ENCODE results near the gene UNC5A. TPM values are rescaled to one million over a fixed set of nuclear protein-coding genes. Genes with fewer than 3 reads are reported as not detected.

Gene UNC5A
- total RNA-seq, 1 experiment from 2014 or later, result 10.1 TPM

DNA sequence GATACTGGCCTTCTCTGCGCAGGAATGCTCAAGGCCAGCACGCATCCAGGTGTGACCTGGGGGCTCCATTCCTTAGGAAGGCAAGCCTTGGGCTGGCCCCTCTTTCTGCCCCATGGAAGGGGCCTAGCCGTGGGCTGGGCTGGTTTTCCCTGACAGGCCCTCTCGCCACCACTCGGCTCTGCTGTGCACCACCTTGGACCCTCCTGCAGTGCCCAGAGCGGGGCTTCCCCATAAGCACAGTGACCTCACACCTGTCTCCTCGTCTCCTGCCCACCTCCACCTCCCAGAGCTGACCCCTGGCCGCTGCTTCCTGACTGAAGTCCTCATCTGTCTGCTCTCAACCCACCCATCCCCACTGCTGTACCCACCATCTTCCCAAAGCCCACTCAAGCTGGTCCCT lies 21.1 kb downstream of the UNC5A start:
- intact Hi-C loops (cut with micrococcal nuclease), result no loop called here
- no peak for ATAC-seq
- Histone ChIP-seq H3K79me2 (ENCODE audit: insufficient read depth, low read length) (no peaks in the 10 kb centered on the region), H3K27me3 (ENCODE audit: insufficient read depth, low read length) (no peaks in the 10 kb centered on the region), H3K4me2 (ENCODE audit: low read length) (no peak overlapping the region), H2AFZ (ENCODE audit: low read depth, low read length, poor library complexity, severe bottlenecking) (no peak overlapping the region), H4K20me1 (ENCODE audit: insufficient read depth) (no peaks in the 10 kb centered on the region), H3K27ac (ENCODE audit: low read depth, low read length) (no peak overlapping the region), H3K9ac (ENCODE audit: low read length) (no peak overlapping the region), H3K36me3 (ENCODE audit: control insufficient read depth in 1 of 2, insufficient read depth in 2 of 2, low read length in 2 of 2) (no peaks in the 10 kb centered on the region), H3K4me3 (replicated peaks in 1 of 2; ENCODE audit: low read depth in 1 of 2, low read length in 2 of 2) (no peak overlapping the region), H3K4me1 (ENCODE audit: control insufficient read depth in 1 of 2, insufficient read depth in 2 of 2, low read length in 2 of 2) (no peaks in the 10 kb centered on the region), H3K9me3 (ENCODE audit: control insufficient read depth in 1 of 2, insufficient read depth in 1 of 2, low read depth in 1 of 2, low read length in 2 of 2) (no peaks in the 10 kb centered on the region), H3K9me2 (ENCODE audit: insufficient read depth) (no peaks in the 10 kb centered on the region)
- TF ChIP-seq CBX3 (IDR thresholded peaks at IDR 0.05; ENCODE audit: low read depth) (no peak), EZH2 (IDR thresholded peaks at IDR 0.05) (no peak), ELF1 (IDR thresholded peaks at IDR 0.05; ENCODE audit: borderline replicate concordance, low read depth) (no peak), POLR2A (IDR thresholded peaks at IDR 0.05; ENCODE audit: borderline replicate concordance, extremely low read depth, insufficient read depth, insufficient read length) (no peak), JUND (IDR thresholded peaks at IDR 0.05) (no peak), EZH2phosphoT487 (IDR thresholded peaks at IDR 0.05; ENCODE audit: borderline replicate concordance) (no peak), POLR2AphosphoS5 (IDR thresholded peaks at IDR 0.05; ENCODE audit: low read depth, low read length) (no peak), RAD21 (IDR thresholded peaks at IDR 0.05; ENCODE audit: low read depth) (no peak), EGR1 (IDR thresholded peaks at IDR 0.05; ENCODE audit: low read depth) (no peak)
- BruUV-seq (replicated peaks), result no TSS peak
- CTCF ChIA-PET, result no interaction called here
- no peak for DNase-seq (ENCODE audit: low read depth, low spot score)
- RAD21 ChIA-PET (ENCODE audit: low non-redundant PET in 1 of 2, low total read pairs in 2 of 2, uncharacterized antibody in 2 of 2, unreplicated experiment in 2 of 2), result no interaction called here
- POLR2A ChIA-PET, result no interaction called here

GRCh38 chr5:176832162-176832561 lies 21.8 kb downstream of the UNC5A start:
- BruUV-seq (replicated peaks), result no TSS peak
- Histone ChIP-seq H3K9ac (ENCODE audit: low read length) (no peak overlapping the region), H3K36me3 (ENCODE audit: control insufficient read depth in 1 of 2, insufficient read depth in 2 of 2, low read length in 2 of 2) (no peaks in the 10 kb centered on the region), H3K4me1 (ENCODE audit: control insufficient read depth in 1 of 2, insufficient read depth in 2 of 2, low read length in 2 of 2) (no peaks in the 10 kb centered on the region), H3K4me3 (replicated peaks in 1 of 2; ENCODE audit: low read depth in 1 of 2, low read length in 2 of 2) (no peak overlapping the region), H2AFZ (ENCODE audit: low read depth, low read length, poor library complexity, severe bottlenecking) (no peak overlapping the region), H3K9me3 (ENCODE audit: control insufficient read depth in 1 of 2, insufficient read depth in 1 of 2, low read depth in 1 of 2, low read length in 2 of 2) (no peaks in the 10 kb centered on the region), H3K27me3 (ENCODE audit: insufficient read depth, low read length) (no peaks in the 10 kb centered on the region), H4K20me1 (ENCODE audit: insufficient read depth) (no peaks in the 10 kb centered on the region), H3K79me2 (ENCODE audit: insufficient read depth, low read length) (no peaks in the 10 kb centered on the region), H3K27ac (ENCODE audit: low read depth, low read length) (no peak overlapping the region), H3K4me2 (ENCODE audit: low read length) (no peak overlapping the region), H3K9me2 (ENCODE audit: insufficient read depth) (no peaks in the 10 kb centered on the region)
- ChIA-PET CTCF (no interaction called here), POLR2A (interaction anchor here (1.4 kb wide), 1 partner anchor 9 kb away, joined by 3 read pairs; no protein-coding TSS in a partner anchor), RAD21 (ENCODE audit: low non-redundant PET in 1 of 2, low total read pairs in 2 of 2, uncharacterized antibody in 2 of 2, unreplicated experiment in 2 of 2) (no interaction called here)
- TF ChIP-seq, protein P1, sequence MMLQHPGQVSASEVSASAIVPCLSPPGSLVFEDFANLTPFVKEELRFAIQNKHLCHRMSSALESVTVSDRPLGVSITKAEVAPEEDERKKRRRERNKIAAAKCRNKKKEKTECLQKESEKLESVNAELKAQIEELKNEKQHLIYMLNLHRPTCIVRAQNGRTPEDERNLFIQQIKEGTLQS (IDR thresholded peaks at IDR 0.05), result no peak
- TF ChIP-seq CEBPB (IDR thresholded peaks at IDR 0.05; ENCODE audit: low read depth) (no peak), SRF (IDR thresholded peaks at IDR 0.05; ENCODE audit: low read depth) (no peak), EGR1 (IDR thresholded peaks at IDR 0.05; ENCODE audit: low read depth) (no peak), CBX3 (IDR thresholded peaks at IDR 0.05; ENCODE audit: low read depth) (no peak), POLR2AphosphoS5 (IDR thresholded peaks at IDR 0.05; ENCODE audit: low read depth, low read length) (no peak)
- ATAC-seq (no peak), DNase-seq (ENCODE audit: low read depth, low spot score) (no peak)
- intact Hi-C loops (cut with micrococcal nuclease), result no loop called here
